HFFc6 (cell line): Measurements from ENCODE around the gene DOK7. TPM values are rescaled to one million over a fixed set of nuclear protein-coding genes. Genes with fewer than 3 reads are reported as not detected.

Experiments
- DNase-seq: peaks from one replicate; pipeline ENCODE4 v3.0.0-alpha.2; 2018
- H3K27ac Mint-ChIP-seq: 2 replicates; pipeline ENCODE4 v1.8.0; 2020; ENCODE audit warnings: mild to moderate bottlenecking, mixed read lengths
- H3K27me3 Mint-ChIP-seq: 2 replicates; pipeline ENCODE4 v1.8.0; 2021; ENCODE audit warnings: mild to moderate bottlenecking, moderate library complexity, mixed read lengths; ENCODE audit not compliant: insufficient read depth
- H3K36me3 Mint-ChIP-seq: 2 replicates; pipeline ENCODE4 v1.8.0; 2021; ENCODE audit warnings: low read depth, mixed read lengths
- H3K4me1 Mint-ChIP-seq: 2 replicates; pipeline ENCODE4 v1.8.0; 2020; ENCODE audit warnings: low read depth, mixed read lengths
- H3K4me3 Mint-ChIP-seq: 2 replicates; pipeline ENCODE4 v1.8.0; 2020; ENCODE audit warnings: mild to moderate bottlenecking, moderate library complexity, mixed read lengths
- H3K9me3 Mint-ChIP-seq: 2 replicates; pipeline ENCODE4 v1.8.0; 2020; ENCODE audit warnings: mild to moderate bottlenecking, mixed read lengths
- total RNA-seq, 6 experiments: library from RNA; stranded (reverse); fragmentation: NEBNext Ultra II Directional; extraction: Animal tissue kit (Norgen Biotek cat#: 25700); gene quantifications; 2 replicates in 1 of 6; 3 replicates in 5 of 6; pipeline ENCODE4 v1.2.3, GENCODE V29; 2021
- TF ChIP-seq, protein P1 (sequence below): fragments of 200-600 bp; sonication (generic); IDR thresholded peaks from 2 replicates; pipeline ENCODE4 v1.5.0; 2021; ENCODE audit warnings: antibody characterized with exemption, mild to moderate bottlenecking

Gene DOK7
- total RNA-seq, 6 experiments from 2014 or later, result not detected

DNA sequence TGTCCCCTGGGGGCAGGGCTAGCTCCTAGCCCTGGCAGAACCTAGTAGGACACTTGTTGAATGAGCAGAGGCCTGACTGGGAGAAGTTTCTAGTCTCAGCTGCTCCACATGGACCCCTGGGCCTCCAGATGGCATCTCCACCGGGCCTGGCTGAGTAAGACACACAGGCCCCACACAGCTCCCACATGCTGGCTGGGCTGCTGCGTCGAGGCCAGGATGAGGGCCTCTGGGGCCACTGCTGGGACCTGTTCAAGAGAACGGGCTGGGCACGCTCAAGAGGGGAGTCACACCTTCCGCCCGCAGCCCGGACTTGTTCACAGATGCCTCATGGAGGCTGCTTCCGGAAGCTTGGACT is 25.5 kb upstream of the DOK7 start:
- TF ChIP-seq, protein P1, sequence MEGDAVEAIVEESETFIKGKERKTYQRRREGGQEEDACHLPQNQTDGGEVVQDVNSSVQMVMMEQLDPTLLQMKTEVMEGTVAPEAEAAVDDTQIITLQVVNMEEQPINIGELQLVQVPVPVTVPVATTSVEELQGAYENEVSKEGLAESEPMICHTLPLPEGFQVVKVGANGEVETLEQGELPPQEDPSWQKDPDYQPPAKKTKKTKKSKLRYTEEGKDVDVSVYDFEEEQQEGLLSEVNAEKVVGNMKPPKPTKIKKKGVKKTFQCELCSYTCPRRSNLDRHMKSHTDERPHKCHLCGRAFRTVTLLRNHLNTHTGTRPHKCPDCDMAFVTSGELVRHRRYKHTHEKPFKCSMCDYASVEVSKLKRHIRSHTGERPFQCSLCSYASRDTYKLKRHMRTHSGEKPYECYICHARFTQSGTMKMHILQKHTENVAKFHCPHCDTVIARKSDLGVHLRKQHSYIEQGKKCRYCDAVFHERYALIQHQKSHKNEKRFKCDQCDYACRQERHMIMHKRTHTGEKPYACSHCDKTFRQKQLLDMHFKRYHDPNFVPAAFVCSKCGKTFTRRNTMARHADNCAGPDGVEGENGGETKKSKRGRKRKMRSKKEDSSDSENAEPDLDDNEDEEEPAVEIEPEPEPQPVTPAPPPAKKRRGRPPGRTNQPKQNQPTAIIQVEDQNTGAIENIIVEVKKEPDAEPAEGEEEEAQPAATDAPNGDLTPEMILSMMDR, result no peak
- Mint-ChIP-seq H3K9me3 (no peaks in the 10 kb centered on the region), H3K27ac (no peak overlapping the region; the same call in 1 of the 2 replicates), H3K4me1 (peaks cover 20% of the 10 kb centered on the region; the same call in 1 of the 2 replicates), H3K4me3 (no peak overlapping the region), H3K36me3 (no peaks in the 10 kb centered on the region), H3K27me3 (no peaks in the 10 kb centered on the region; the same call in 1 of the 2 replicates)
- DNase-seq, result no peak

DNA sequence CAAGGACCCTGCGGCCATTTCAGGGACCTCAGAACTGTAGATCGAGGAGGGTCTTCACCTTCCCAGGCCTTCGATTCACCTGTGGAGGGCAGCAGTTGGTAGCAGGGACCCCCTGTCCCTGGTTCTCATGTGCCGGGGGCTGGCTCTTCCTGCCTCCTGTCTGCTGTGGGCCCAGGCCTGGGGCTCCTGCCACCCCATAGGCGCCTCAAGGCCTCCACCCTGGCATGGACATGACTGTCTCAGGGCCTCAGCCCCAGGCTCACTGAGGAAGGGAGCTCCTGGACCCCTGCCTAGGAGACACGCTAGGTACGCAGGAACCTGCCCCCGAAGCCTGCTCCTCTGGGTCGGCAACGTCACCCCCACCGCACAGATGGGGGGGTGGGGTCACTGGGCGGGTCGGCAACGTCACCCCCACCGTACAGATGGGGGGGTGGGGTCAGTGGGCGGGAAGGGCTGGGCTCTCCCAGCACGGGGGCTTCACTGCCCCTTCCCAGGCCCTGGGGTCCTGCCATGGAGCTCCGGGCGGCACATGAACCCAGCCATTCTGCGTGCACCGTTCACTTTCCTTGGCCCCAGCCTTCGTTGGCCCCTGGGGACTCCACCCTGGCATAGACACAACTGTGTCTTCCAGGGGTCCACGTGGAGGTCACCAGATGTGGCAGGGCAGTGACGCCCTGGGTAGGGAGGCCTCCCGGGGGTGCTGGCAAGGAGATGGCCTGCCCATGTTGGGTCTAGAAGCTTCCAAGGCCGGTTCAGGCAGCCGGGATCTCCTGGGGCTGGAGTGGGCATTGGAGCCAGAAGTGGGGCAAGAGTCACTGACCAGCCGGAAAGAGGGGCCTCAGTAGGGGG is 24.9 kb upstream of the DOK7 start:
- no peaks in the 10 kb centered on the region for H3K36me3 Mint-ChIP-seq
- peaks cover 20% of the 10 kb centered on the region; the same call in 1 of the 2 replicates for H3K4me1 Mint-ChIP-seq
- H3K9me3 Mint-ChIP-seq, result no peaks in the 10 kb centered on the region
- no peaks in the 10 kb centered on the region; the same call in 1 of the 2 replicates for H3K27me3 Mint-ChIP-seq
- TF ChIP-seq, protein P1, result no peak
- no peak overlapping the region; the same call in 1 of the 2 replicates for H3K27ac Mint-ChIP-seq
- no peak overlapping the region for H3K4me3 Mint-ChIP-seq
- no peak for DNase-seq

- no peaks in the 10 kb centered on the region for H3K9me3 Mint-ChIP-seq
- DNase-seq, result no peak
- no peaks in the 10 kb centered on the region; the same call in 1 of the 2 replicates for H3K27me3 Mint-ChIP-seq
- no peaks in the 10 kb centered on the region for H3K36me3 Mint-ChIP-seq
- H3K4me3 Mint-ChIP-seq, result no peak overlapping the region
- TF ChIP-seq, protein P1, result no peak
- no peak overlapping the region for H3K27ac Mint-ChIP-seq
- H3K4me1 Mint-ChIP-seq, result peaks cover 20% of the 10 kb centered on the region; the same call in 1 of the 2 replicates
Measured at GRCh38 chr4:3438847-3439180, 24.3 kb upstream of the DOK7 start.

DNA sequence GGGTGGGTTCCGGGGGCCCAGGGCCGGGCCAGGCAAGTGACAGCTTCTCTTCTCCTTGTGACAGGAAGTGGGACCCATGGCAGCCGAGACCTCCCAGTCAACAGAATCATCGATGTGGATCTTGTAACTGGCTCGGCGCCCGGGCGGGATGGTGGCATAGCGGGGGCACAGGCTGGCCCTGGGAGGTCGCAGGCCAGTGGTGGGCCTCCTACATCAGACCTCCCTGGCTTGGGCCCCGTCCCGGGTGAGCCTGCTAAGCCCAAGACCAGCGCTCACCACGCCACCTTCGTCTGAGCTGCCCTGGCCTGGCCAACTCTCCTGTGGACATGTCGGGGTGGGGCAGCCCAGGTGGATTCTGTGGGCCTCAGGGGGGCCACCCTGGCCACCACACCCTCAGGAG is 23.7 kb upstream of the DOK7 start:
- no peaks in the 10 kb centered on the region; the same call in 1 of the 2 replicates for H3K27me3 Mint-ChIP-seq
- no peak overlapping the region for H3K4me3 Mint-ChIP-seq
- H3K9me3 Mint-ChIP-seq, result no peaks in the 10 kb centered on the region
- H3K36me3 Mint-ChIP-seq, result no peaks in the 10 kb centered on the region
- no peak for DNase-seq
- TF ChIP-seq, protein P1, result no peak
- H3K4me1 Mint-ChIP-seq, result peaks cover 20% of the 10 kb centered on the region; the same call in 1 of the 2 replicates
- no peak overlapping the region for H3K27ac Mint-ChIP-seq

- TF ChIP-seq, protein P1, result no peak
- Mint-ChIP-seq H3K4me3 (no peak overlapping the region), H3K36me3 (no peaks in the 10 kb centered on the region), H3K4me1 (peaks cover 20% of the 10 kb centered on the region; the same call in 1 of the 2 replicates), H3K9me3 (no peaks in the 10 kb centered on the region), H3K27ac (no peak overlapping the region), H3K27me3 (no peaks in the 10 kb centered on the region)
- DNase-seq, result no peak
Measured at GRCh38 chr4:3440011-3440410, 23.1 kb upstream of the DOK7 start.
